Sigmoid colon (tissue), 4 donors: ENCODE measurements around the gene SUPT6H.

Source experiments
- EP300 ChIP-seq, 4 donors: sonication (generic); formaldehyde crosslinking; IDR thresholded peaks; one replicate each; pipeline ENCODE4 v1.6.1; 2017; ENCODE audit warnings: antibody characterized with exemption in 4 of 4
- POLR2A ChIP-seq, 2 donors: fragments of 450-650 bp; IDR thresholded peaks; one replicate each; pipeline ENCODE4 v1.6.1; 2016; ENCODE audit warnings: antibody characterized with exemption in 2 of 2, mild to moderate bottlenecking in 2 of 2, moderate library complexity in 2 of 2
- POLR2AphosphoS5 ChIP-seq, 4 donors: sonication (generic); formaldehyde crosslinking; IDR thresholded peaks; one replicate each; pipeline ENCODE4 v1.6.1; 2017; ENCODE audit warnings: antibody characterized with exemption in 4 of 4
- TF ChIP-seq, protein P1 (sequence below), 4 experiments: fragments of 450-650 bp in 3 of 4; fragments of 200-600 bp in 1 of 4; IDR thresholded peaks; one replicate each; pipeline ENCODE4 v1.5.1; 2016 to 2019; ENCODE audit warnings: antibody characterized with exemption in 4 of 4, mild to moderate bottlenecking in 3 of 4, moderate library complexity in 2 of 4

GRCh38 chr17:28646039-28646754, 15.8 kb upstream of the SUPT6H start:
- TF ChIP-seq, protein P1, sequence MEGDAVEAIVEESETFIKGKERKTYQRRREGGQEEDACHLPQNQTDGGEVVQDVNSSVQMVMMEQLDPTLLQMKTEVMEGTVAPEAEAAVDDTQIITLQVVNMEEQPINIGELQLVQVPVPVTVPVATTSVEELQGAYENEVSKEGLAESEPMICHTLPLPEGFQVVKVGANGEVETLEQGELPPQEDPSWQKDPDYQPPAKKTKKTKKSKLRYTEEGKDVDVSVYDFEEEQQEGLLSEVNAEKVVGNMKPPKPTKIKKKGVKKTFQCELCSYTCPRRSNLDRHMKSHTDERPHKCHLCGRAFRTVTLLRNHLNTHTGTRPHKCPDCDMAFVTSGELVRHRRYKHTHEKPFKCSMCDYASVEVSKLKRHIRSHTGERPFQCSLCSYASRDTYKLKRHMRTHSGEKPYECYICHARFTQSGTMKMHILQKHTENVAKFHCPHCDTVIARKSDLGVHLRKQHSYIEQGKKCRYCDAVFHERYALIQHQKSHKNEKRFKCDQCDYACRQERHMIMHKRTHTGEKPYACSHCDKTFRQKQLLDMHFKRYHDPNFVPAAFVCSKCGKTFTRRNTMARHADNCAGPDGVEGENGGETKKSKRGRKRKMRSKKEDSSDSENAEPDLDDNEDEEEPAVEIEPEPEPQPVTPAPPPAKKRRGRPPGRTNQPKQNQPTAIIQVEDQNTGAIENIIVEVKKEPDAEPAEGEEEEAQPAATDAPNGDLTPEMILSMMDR (IDR thresholded peaks at IDR 0.05): no peak
- no peak for TF ChIP-seq EP300 (IDR thresholded peaks at IDR 0.05)
- TF ChIP-seq POLR2A (IDR thresholded peaks at IDR 0.05): no peak
- TF ChIP-seq POLR2AphosphoS5 (IDR thresholded peaks at IDR 0.05): no peak
